Transverse colon (tissue), 4 donors: ENCODE data around the gene TCEAL4. TPM values are rescaled to one million over a fixed set of nuclear protein-coding genes. Genes with fewer than 3 reads are reported as not detected.

Source experiments
- DNase-seq: peaks from one replicate; pipeline ENCODE4 v3.0.0-alpha.2; 2019
- H3K27ac ChIP-seq, 4 donors: fragments of 200-600 bp; sonication (generic); 2 replicates each; pipeline ENCODE4 v1.5.1; 2016 to 2018; ENCODE audit warnings: inconsistent platforms in 4 of 4
- H3K27me3 ChIP-seq: fragments of 200-600 bp; sonication (generic); 2 replicates; pipeline ENCODE4 v1.5.1; 2017; ENCODE audit warnings: inconsistent platforms
- H3K36me3 ChIP-seq, 4 donors: fragments of 200-600 bp; sonication (generic); 2 replicates each; pipeline ENCODE4 v1.5.1; 2017 to 2019; ENCODE audit warnings: inconsistent platforms in 4 of 4
- H3K4me1 ChIP-seq, 4 donors: fragments of 200-600 bp; sonication (generic); 2 replicates each; pipeline ENCODE4 v1.5.1; 2017 to 2020; ENCODE audit warnings: inconsistent platforms in 4 of 4
- H3K4me3 ChIP-seq, 4 donors: fragments of 200-600 bp; sonication (generic); 1 replicate in 1 of 4; 2 replicates in 3 of 4; pipeline versions ENCODE4 v1.5.1 to v1.6.1; 2017 to 2019; ENCODE audit warnings: inconsistent platforms in 4 of 4
- H3K9me3 ChIP-seq, 2 donors: fragments of 200-600 bp; sonication (generic); 2 replicates each; pipeline ENCODE4 v1.5.1; 2017 to 2019; ENCODE audit warnings: inconsistent platforms in 2 of 2
- CTCF ChIP-seq, 5 experiments: fragments of 200-600 bp in 3 of 5; fragments of 450-650 bp in 2 of 5; sonication (generic) in 3 of 5; IDR thresholded peaks; 1 replicate in 2 of 5; 2 replicates in 3 of 5; pipeline ENCODE4 v1.5.1; 2016 to 2017; ENCODE audit warnings: antibody characterized with exemption in 5 of 5, inconsistent platforms in 3 of 5, mild to moderate bottlenecking in 2 of 5, moderate library complexity in 1 of 5
- EP300 ChIP-seq: sonication (generic); formaldehyde crosslinking; IDR thresholded peaks from one replicate; pipeline ENCODE4 v1.6.1; 2017; ENCODE audit warnings: antibody characterized with exemption, low read depth
- POLR2A ChIP-seq: fragments of 450-650 bp; IDR thresholded peaks from one replicate; pipeline ENCODE4 v1.6.1; 2016; ENCODE audit warnings: antibody characterized with exemption, mild to moderate bottlenecking, moderate library complexity
- POLR2AphosphoS5 ChIP-seq, 3 donors: sonication (generic); formaldehyde crosslinking; IDR thresholded peaks; one replicate each; pipeline ENCODE4 v1.6.1; 2016; ENCODE audit warnings: antibody characterized with exemption in 3 of 3
- WGBS, 2 donors: methylation state at CpG; one replicate each; pipeline ENCODE4 v1.1.5; 2018; ENCODE audit warnings: low coverage in 1 of 2; 5-methylcytosine and 5-hydroxymethylcytosine counted together
- in situ Hi-C, 4 donors: fragments of 200-750 bp; cut with MboI; loops; one replicate each; pipeline versions ENCODE4 v1.15.0 to v1.15.1; 2017; ENCODE audit warnings: low sequenced_read_pairs in 3 of 4, low pct_ligation_motif_present in 1 of 4, low pct_unique_long_range_greater_than_20kb in 1 of 4
- intact Hi-C: fragments of 100-400 bp; cut with DNase I; formaldehyde crosslinking; loops from one replicate; pipeline ENCODE4 v1.15.1; 2023; ENCODE audit warnings: low total_unique reads
- total RNA-seq, 4 donors: library from RNA; depleted of rRNA; stranded (reverse); fragments of >200 nt; gene quantifications; one replicate each; pipeline ENCODE4 v1.1.0, GENCODE V29; 2016

The TCEAL4 gene
- total RNA-seq, 4 donors from 2014 or later, result 25.5 to 118 (median 55.6) TPM

- WGBS, 2 donors, result 84% methylated on average over 6 of the region's 6 CpGs; no CpG with 5 or more reads in 1 of the 2 donors
These were observed 14.2 kb upstream of the TCEAL4 start for GRCh38 chrX:103571121-103571520.

GRCh38 chrX:103571726-103572125 lies 13.6 kb upstream of the TCEAL4 start:
- intact Hi-C loops (no loop called here), in situ Hi-C loops (no loop called here)
- H3K27me3 ChIP-seq, result no peaks in the 10 kb centered on the region
- H3K4me1 ChIP-seq, result no peaks in the 10 kb centered on the region
- TF ChIP-seq POLR2A (no peak), CTCF (IDR thresholded peaks at IDR 0.05) (no peak)
- no peak overlapping the region for H3K4me3 ChIP-seq
- no peaks in the 10 kb centered on the region for H3K36me3 ChIP-seq
- no peak overlapping the region for H3K27ac ChIP-seq
- WGBS, 2 donors, result 79 to 84% methylated on average over 4 of the region's 4 CpGs
- DNase-seq, result no peak
- no peaks in the 10 kb centered on the region for H3K9me3 ChIP-seq

More at GRCh38 chrX:103571121-103571520, 14.2 kb upstream of the TCEAL4 start:
- TF ChIP-seq POLR2A (no peak), POLR2AphosphoS5 (IDR thresholded peaks at IDR 0.05) (no peak), EP300 (no peak), CTCF (IDR thresholded peaks at IDR 0.05) (no peak)
- Histone ChIP-seq H3K27me3 (no peaks in the 10 kb centered on the region), H3K4me1 (no peaks in the 10 kb centered on the region), H3K9me3 (no peaks in the 10 kb centered on the region), H3K27ac (no peak overlapping the region), H3K4me3 (no peak overlapping the region), H3K36me3 (no peaks in the 10 kb centered on the region)
- no peak for DNase-seq
- intact Hi-C loops, result no loop called here
- in situ Hi-C loops, result no loop called here

- intact Hi-C loops (no loop called here), in situ Hi-C loops (no loop called here)
- no peaks in the 10 kb centered on the region for H3K9me3 ChIP-seq
- no peaks in the 10 kb centered on the region for H3K4me1 ChIP-seq
- H3K4me3 ChIP-seq, result no peak overlapping the region
- 75% methylated on average over 1 of the region's 1 CpG; no CpG with 5 or more reads in 1 of the 2 donors for WGBS, 2 donors
- H3K27me3 ChIP-seq, result no peaks in the 10 kb centered on the region
- TF ChIP-seq POLR2AphosphoS5 (IDR thresholded peaks at IDR 0.05) (no peak), POLR2A (no peak), EP300 (no peak), CTCF (IDR thresholded peaks at IDR 0.05) (no peak)
- H3K27ac ChIP-seq, result no peak overlapping the region
- no peak for DNase-seq
- H3K36me3 ChIP-seq, result no peaks in the 10 kb centered on the region
These were observed 12.1 kb upstream of the TCEAL4 start for GRCh38 chrX:103573202-103573601.

- in situ Hi-C loops, result no loop called here
- intact Hi-C loops, result no loop called here
- TF ChIP-seq POLR2A (no peak), EP300 (no peak), POLR2AphosphoS5 (IDR thresholded peaks at IDR 0.05) (no peak), CTCF (IDR thresholded peaks at IDR 0.05) (no peak)
- DNase-seq, result no peak
- no peak overlapping the region for H3K4me3 ChIP-seq
- H3K27ac ChIP-seq, result no peak overlapping the region
- no peaks in the 10 kb centered on the region for H3K36me3 ChIP-seq
- 64% methylated on average over 3 of the region's 3 CpGs; no CpG with 5 or more reads in 1 of the 2 donors for WGBS, 2 donors
- no peaks in the 10 kb centered on the region for H3K9me3 ChIP-seq
- H3K4me1 ChIP-seq, result peaks cover 0 to 6% (median 0%) of the 10 kb centered on the region in 4 donors
- H3K27me3 ChIP-seq, result no peaks in the 10 kb centered on the region
These were observed 719 bp upstream of the TCEAL4 start for GRCh38 chrX:103584596-103584995.
